Right ventricle myocardium superior (tissue), 1 donor: ENCODE results near the gene ZBTB20. TPM values are rescaled to one million over a fixed set of nuclear protein-coding genes. Genes with fewer than 3 reads are reported as not detected.

Experiments used
- ATAC-seq: fragments of 200-7000 bp; cut with Tn5 transposase; one replicate; pipeline ENCODE4 v1.9.1; 2020; ENCODE audit warnings: mild to moderate bottlenecking; ENCODE audit not compliant: poor library complexity
- DNase-seq: peaks from one replicate; pipeline ENCODE4 v3.0.0-alpha.2; 2020
- intact Hi-C: fragments of 100-400 bp; cut with DNase I; formaldehyde crosslinking; loops from one replicate; pipeline ENCODE4 v1.11.2; 2022
- total RNA-seq: library from RNA; stranded (reverse); fragmentation: NEBNext Ultra II Directional; extraction: Animal tissue kit (Norgen Biotek cat#: 25700); gene quantifications from one replicate; pipeline ENCODE4 v1.2.1, GENCODE V29; 2021
- donor health status: DM: no; HTN: yes; CAD: no; lungs with severe emphysema.

Gene ZBTB20
- total RNA-seq, 1 donor from 2014 or later, result 53.4 TPM

GRCh38 chr3:114350690-114351089 lies 796.4 kb downstream of the ZBTB20 start:
- no peak for DNase-seq
- ATAC-seq, result no peak
- intact Hi-C loops, result no loop called here

GRCh38 chr3:114350271-114350670 lies 796.8 kb downstream of the ZBTB20 start:
- ATAC-seq, result no peak
- no peak for DNase-seq
- intact Hi-C loops, result no loop called here

GRCh38 chr3:114344492-114344891 lies 802.6 kb downstream of the ZBTB20 start:
- DNase-seq (no peak), ATAC-seq (no peak)
- intact Hi-C loops, result no loop called here

GRCh38 chr3:114338651-114339357 lies 808.3 kb downstream of the ZBTB20 start:
- intact Hi-C loops, result no loop called here
- no peak for DNase-seq
- ATAC-seq, result no peak

GRCh38 chr3:114336857-114337256 lies 810.2 kb downstream of the ZBTB20 start:
- DNase-seq (no peak), ATAC-seq (no peak)
- intact Hi-C loops, result no loop called here

GRCh38 chr3:114336122-114336697 lies 810.9 kb downstream of the ZBTB20 start:
- no peak for DNase-seq
- intact Hi-C loops, result no loop called here
- ATAC-seq, result no peak

GRCh38 chr3:114333923-114334240 lies 813.2 kb downstream of the ZBTB20 start:
- intact Hi-C loops, result no loop called here
- ATAC-seq (no peak), DNase-seq (no peak)

- ATAC-seq (no peak), DNase-seq (no peak)
- intact Hi-C loops, result no loop called here
Observed at GRCh38 chr3:114333180-114333922, 813.7 kb downstream of the ZBTB20 start.

GRCh38 chr3:114332342-114333179 lies 814.5 kb downstream of the ZBTB20 start:
- ATAC-seq, result no peak
- intact Hi-C loops, result no loop called here
- no peak for DNase-seq

- DNase-seq (no peak), ATAC-seq (no peak)
- intact Hi-C loops, result no loop called here
Observed at GRCh38 chr3:114331710-114332109, 815.4 kb downstream of the ZBTB20 start.

- intact Hi-C loops, result no loop called here
- DNase-seq, result no peak
- no peak for ATAC-seq
Observed at GRCh38 chr3:114331007-114331406, 816.1 kb downstream of the ZBTB20 start.

GRCh38 chr3:114329823-114330222 lies 817.3 kb downstream of the ZBTB20 start:
- intact Hi-C loops, result no loop called here
- DNase-seq (no peak), ATAC-seq (no peak)

- intact Hi-C loops, result no loop called here
- ATAC-seq (no peak), DNase-seq (no peak)
Observed at GRCh38 chr3:114328345-114328744, 818.7 kb downstream of the ZBTB20 start.

- no peak for ATAC-seq
- no peak for DNase-seq
- intact Hi-C loops, result no loop called here
Observed at GRCh38 chr3:114327665-114328064, 819.4 kb downstream of the ZBTB20 start.

- no peak for DNase-seq
- ATAC-seq, result no peak
- intact Hi-C loops, result no loop called here
Observed at GRCh38 chr3:114323546-114324254, 823.4 kb downstream of the ZBTB20 start.

GRCh38 chr3:114320246-114320645 lies 826.8 kb downstream of the ZBTB20 start:
- ATAC-seq (no peak), DNase-seq (no peak)
- intact Hi-C loops, result no loop called here

GRCh38 chr3:114319453-114319852 lies 827.6 kb downstream of the ZBTB20 start:
- intact Hi-C loops, result no loop called here
- no peak for ATAC-seq
- DNase-seq, result no peak

- ATAC-seq (no peak), DNase-seq (no peak)
- intact Hi-C loops, result no loop called here
Observed at GRCh38 chr3:114318295-114318694, 828.8 kb downstream of the ZBTB20 start.

- no peak for ATAC-seq
Observed at GRCh38 chr3:114314282-114314681, 832.8 kb downstream of the ZBTB20 start.

More at GRCh38 chr3:114314282-114314681, 832.8 kb downstream of the ZBTB20 start:
- DNase-seq, result no peak
- intact Hi-C loops, result no loop called here
